ENCODE data around the gene SRSF3.
A peak's percentile ranks its signal among the peaks of the same experiment; 100 is the strongest.
"Not testable (repeated sequence)": the region's sequence is repeated elsewhere in the genome, so short reads cannot be mapped to it uniquely, and the experiment has no call there.

Gene SRSF3

GRCh38 chr6:36597775-36598174 lies 3.6 kb downstream of the SRSF3 start:
- Histone ChIP-seq H2AFZ (no peak overlapping the region), H3K4me1 (peaks cover 36% of the 10 kb centered on the region), H3K36me3 (ENCODE audit: control insufficient read depth, insufficient read depth, low read length) (no peaks in the 10 kb centered on the region), H3K27me3 (ENCODE audit: control insufficient read depth, insufficient read depth, low read length) (no peaks in the 10 kb centered on the region), H3K4me2 (ENCODE audit: low read length) (peak overlapping the region; percentile 89), H3K79me2 (peaks cover 60% of the 10 kb centered on the region), H3K27ac (no peak overlapping the region), H3K4me3 (ENCODE audit: low read depth, low read length) (no peak overlapping the region), H3K9me3 (ENCODE audit: control insufficient read depth, low read length) (no peaks in the 10 kb centered on the region), H3K9ac (no peak overlapping the region)
- TF ChIP-seq, protein P1, sequence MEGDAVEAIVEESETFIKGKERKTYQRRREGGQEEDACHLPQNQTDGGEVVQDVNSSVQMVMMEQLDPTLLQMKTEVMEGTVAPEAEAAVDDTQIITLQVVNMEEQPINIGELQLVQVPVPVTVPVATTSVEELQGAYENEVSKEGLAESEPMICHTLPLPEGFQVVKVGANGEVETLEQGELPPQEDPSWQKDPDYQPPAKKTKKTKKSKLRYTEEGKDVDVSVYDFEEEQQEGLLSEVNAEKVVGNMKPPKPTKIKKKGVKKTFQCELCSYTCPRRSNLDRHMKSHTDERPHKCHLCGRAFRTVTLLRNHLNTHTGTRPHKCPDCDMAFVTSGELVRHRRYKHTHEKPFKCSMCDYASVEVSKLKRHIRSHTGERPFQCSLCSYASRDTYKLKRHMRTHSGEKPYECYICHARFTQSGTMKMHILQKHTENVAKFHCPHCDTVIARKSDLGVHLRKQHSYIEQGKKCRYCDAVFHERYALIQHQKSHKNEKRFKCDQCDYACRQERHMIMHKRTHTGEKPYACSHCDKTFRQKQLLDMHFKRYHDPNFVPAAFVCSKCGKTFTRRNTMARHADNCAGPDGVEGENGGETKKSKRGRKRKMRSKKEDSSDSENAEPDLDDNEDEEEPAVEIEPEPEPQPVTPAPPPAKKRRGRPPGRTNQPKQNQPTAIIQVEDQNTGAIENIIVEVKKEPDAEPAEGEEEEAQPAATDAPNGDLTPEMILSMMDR (IDR thresholded peaks at IDR 0.05): no peak

DNA sequence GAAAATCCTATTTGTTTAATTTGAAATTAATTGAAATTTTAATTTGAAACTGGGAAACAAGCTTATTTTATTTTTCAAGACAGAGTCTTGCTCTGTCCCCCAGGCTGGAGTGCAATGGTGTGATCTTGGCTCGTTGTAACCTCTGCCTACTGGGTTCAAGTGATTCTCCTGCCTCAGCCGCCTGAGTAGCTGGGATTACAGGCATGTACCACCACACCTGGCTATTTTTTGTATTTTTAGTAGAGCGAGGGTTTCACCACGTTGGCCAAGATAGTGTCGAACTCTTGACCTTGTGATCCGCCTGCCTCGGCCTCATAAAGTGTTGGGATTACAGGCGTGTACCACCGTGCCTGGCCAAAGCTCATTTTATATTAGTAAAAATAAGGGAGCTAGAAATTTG lies 4.2 kb downstream of the SRSF3 start:
- Histone ChIP-seq H2AFZ (no peak overlapping the region), H3K4me1 (peaks cover 36% of the 10 kb centered on the region), H3K9me3 (ENCODE audit: control insufficient read depth, low read length) (no peaks in the 10 kb centered on the region), H3K36me3 (ENCODE audit: control insufficient read depth, insufficient read depth, low read length) (no peaks in the 10 kb centered on the region), H3K27me3 (ENCODE audit: control insufficient read depth, insufficient read depth, low read length) (no peaks in the 10 kb centered on the region), H3K4me2 (ENCODE audit: low read length) (peak overlapping the region; percentile 51), H3K4me3 (ENCODE audit: low read depth, low read length) (no peak overlapping the region), H3K27ac (no peak overlapping the region), H3K79me2 (peaks cover 60% of the 10 kb centered on the region), H3K9ac (no peak overlapping the region)
- TF ChIP-seq, protein P1 (IDR thresholded peaks at IDR 0.05): no peak

- no peaks in the 10 kb centered on the region for H3K9me3 ChIP-seq (ENCODE audit: control insufficient read depth, low read length)
- peaks cover 31% of the 10 kb centered on the region for H3K4me1 ChIP-seq
- H2AFZ ChIP-seq: no peak overlapping the region
- no peaks in the 10 kb centered on the region for H3K27me3 ChIP-seq (ENCODE audit: control insufficient read depth, insufficient read depth, low read length)
- TF ChIP-seq, protein P1 (IDR thresholded peaks at IDR 0.05): no peak
- H3K4me3 ChIP-seq (ENCODE audit: low read depth, low read length): no peak overlapping the region
- peak overlapping the region; percentile 22 for H3K4me2 ChIP-seq (ENCODE audit: low read length)
- peaks cover 60% of the 10 kb centered on the region for H3K79me2 ChIP-seq
- no peaks in the 10 kb centered on the region for H3K36me3 ChIP-seq (ENCODE audit: control insufficient read depth, insufficient read depth, low read length)
- H3K27ac ChIP-seq: no peak overlapping the region
- H3K9ac ChIP-seq: no peak overlapping the region
Measured at GRCh38 chr6:36598739-36599318, 4.7 kb downstream of the SRSF3 start.

DNA sequence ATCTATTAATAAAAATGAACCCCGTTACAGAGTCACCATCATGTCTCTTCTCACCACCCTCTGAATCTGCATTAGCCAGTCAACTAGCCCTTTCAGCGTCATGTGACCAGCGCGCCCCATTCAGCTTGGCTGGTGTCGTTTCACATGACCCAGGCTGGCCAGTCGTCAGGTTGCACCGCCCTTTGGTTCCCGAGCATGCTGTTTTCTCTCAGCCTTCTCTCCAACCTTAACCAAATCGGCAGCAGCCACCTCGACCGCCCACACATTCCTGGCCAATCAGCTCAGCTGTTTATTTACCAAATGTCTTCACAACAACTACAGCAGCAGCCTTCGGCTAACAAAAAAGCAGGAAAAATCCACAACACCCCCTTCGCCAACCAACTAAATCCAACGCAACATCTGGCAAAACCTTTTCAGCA lies 5.6 kb downstream of the SRSF3 start:
- H2AFZ ChIP-seq: no peak overlapping the region
- H3K9ac ChIP-seq: no peak overlapping the region
- H3K27ac ChIP-seq: no peak overlapping the region
- H3K4me3 ChIP-seq (ENCODE audit: low read depth, low read length): no peak overlapping the region
- H3K4me2 ChIP-seq (ENCODE audit: low read length): no peak overlapping the region
- no peaks in the 10 kb centered on the region for H3K27me3 ChIP-seq (ENCODE audit: control insufficient read depth, insufficient read depth, low read length)
- H3K9me3 ChIP-seq (ENCODE audit: control insufficient read depth, low read length): no peaks in the 10 kb centered on the region
- no peaks in the 10 kb centered on the region for H3K36me3 ChIP-seq (ENCODE audit: control insufficient read depth, insufficient read depth, low read length)
- peaks cover 55% of the 10 kb centered on the region for H3K79me2 ChIP-seq
- peaks cover 31% of the 10 kb centered on the region for H3K4me1 ChIP-seq
- TF ChIP-seq, protein P1 (IDR thresholded peaks at IDR 0.05): no peak

- Histone ChIP-seq H3K4me3 (ENCODE audit: low read depth, low read length) (no peak overlapping the region), H3K4me1 (peaks cover 34% of the 10 kb centered on the region)
Measured at GRCh38 chr6:36600564-36601146, 6.5 kb downstream of the SRSF3 start.

DNA sequence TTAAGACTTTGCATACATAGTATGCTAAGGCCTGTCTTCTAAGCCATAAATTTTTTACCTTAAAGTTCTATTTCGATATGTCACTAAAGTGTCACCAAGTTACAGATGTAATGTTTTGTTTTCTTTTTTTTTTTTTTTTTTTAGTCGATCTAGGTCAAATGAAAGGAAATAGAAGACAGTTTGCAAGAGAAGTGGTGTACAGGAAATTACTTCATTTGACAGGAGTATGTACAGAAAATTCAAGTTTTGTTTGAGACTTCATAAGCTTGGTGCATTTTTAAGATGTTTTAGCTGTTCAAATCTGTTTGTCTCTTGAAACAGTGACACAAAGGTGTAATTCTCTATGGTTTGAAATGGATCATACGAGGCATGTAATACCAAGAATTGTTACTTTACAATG lies 7.7 kb downstream of the SRSF3 start:
- not testable (repeated sequence) for H3K27me3 ChIP-seq (ENCODE audit: control insufficient read depth, insufficient read depth, low read length); H3K27ac ChIP-seq; H3K4me3 ChIP-seq (ENCODE audit: low read depth, low read length); H2AFZ ChIP-seq; H3K9me3 ChIP-seq (ENCODE audit: control insufficient read depth, low read length); H3K36me3 ChIP-seq (ENCODE audit: control insufficient read depth, insufficient read depth, low read length); H3K9ac ChIP-seq; H3K4me2 ChIP-seq (ENCODE audit: low read length)
- Histone ChIP-seq H3K4me1 (peaks cover 34% of the 10 kb centered on the region), H3K79me2 (peaks cover 37% of the 10 kb centered on the region)

More at GRCh38 chr6:36600564-36601146, 6.5 kb downstream of the SRSF3 start:
- TF ChIP-seq, protein P1 (IDR thresholded peaks at IDR 0.05): no peak
- Histone ChIP-seq H3K4me2 (ENCODE audit: low read length) (no peak overlapping the region), H3K9ac (no peak overlapping the region), H3K36me3 (ENCODE audit: control insufficient read depth, insufficient read depth, low read length) (no peaks in the 10 kb centered on the region), H3K79me2 (peaks cover 47% of the 10 kb centered on the region), H3K27ac (no peak overlapping the region), H2AFZ (no peak overlapping the region), H3K27me3 (ENCODE audit: control insufficient read depth, insufficient read depth, low read length) (no peaks in the 10 kb centered on the region), H3K9me3 (ENCODE audit: control insufficient read depth, low read length) (no peaks in the 10 kb centered on the region)
